Thyroid gland (tissue), 4 donors: ENCODE measurements around the gene SMIM14. TPM values are rescaled to one million over a fixed set of nuclear protein-coding genes. Genes with fewer than 3 reads are reported as not detected.

ENCODE experiments used
- DNase-seq, 2 donors: peaks; one replicate each; pipeline ENCODE4 v3.0.0-alpha.2; 2019
- H3K27ac ChIP-seq, 3 donors: fragments of 200-600 bp; sonication (generic); 1 replicate in 2 of 3; 2 replicates in 1 of 3; pipeline ENCODE4 v1.5.1; 2016 to 2019; ENCODE audit warnings: mild to moderate bottlenecking in 1 of 3, moderate library complexity in 1 of 3
- H3K27me3 ChIP-seq: fragments of 200-600 bp; sonication (generic); one replicate; pipeline ENCODE4 v1.5.1; 2019
- H3K36me3 ChIP-seq, 2 donors: fragments of 200-600 bp; sonication (generic); one replicate each; pipeline ENCODE4 v1.5.1; 2016 to 2019
- H3K4me1 ChIP-seq, 2 donors: fragments of 200-600 bp; sonication (generic); one replicate each; pipeline ENCODE4 v1.5.1; 2017 to 2019
- H3K4me3 ChIP-seq, 3 donors: fragments of 200-600 bp; sonication (generic); replicated peaks in 1 of 3; 1 replicate in 2 of 3; 2 replicates in 1 of 3; pipeline ENCODE4 v1.5.1; 2016; ENCODE audit warnings: mild to moderate bottlenecking in 1 of 3
- H3K9me3 ChIP-seq: fragments of 200-600 bp; sonication (generic); one replicate; pipeline ENCODE4 v1.5.1; 2017
- CTCF ChIP-seq, 6 experiments: fragments of 200-600 bp in 3 of 6; fragments of 450-650 bp in 3 of 6; sonication (generic) in 3 of 6; IDR thresholded peaks; one replicate each; pipeline ENCODE4 v1.5.1; 2016 to 2019; ENCODE audit warnings: antibody characterized with exemption in 6 of 6, mild to moderate bottlenecking in 2 of 6, inconsistent platforms in 1 of 6, moderate library complexity in 1 of 6
- POLR2A ChIP-seq, 2 donors: fragments of 450-650 bp; IDR thresholded peaks; one replicate each; pipeline ENCODE4 v1.6.1; 2017; ENCODE audit warnings: antibody characterized with exemption in 2 of 2, mild to moderate bottlenecking in 2 of 2, moderate library complexity in 1 of 2
- WGBS, 2 donors: methylation state at CpG; one replicate each; pipeline ENCODE4 v1.1.5; 2017; 5-methylcytosine and 5-hydroxymethylcytosine counted together
- intact Hi-C: fragments of 100-400 bp; cut with DNase I; formaldehyde crosslinking; loops from one replicate; pipeline ENCODE4 v1.15.1; 2023
- small RNA-seq: library from RNA; depleted of rRNA; stranded (forward); fragments of <200 nt; gene quantifications from one replicate; pipeline ENCODE3, GENCODE V24; 2016
- total RNA-seq, 4 donors: library from RNA; depleted of rRNA; stranded (reverse); fragments of >200 nt; gene quantifications; one replicate each; pipeline ENCODE4 v1.2.3, GENCODE V29; 2016

Gene SMIM14
- total RNA-seq, 4 donors from 2014 or later: 52.1 to 72.3 (median 59.2) TPM

- Histone ChIP-seq H3K9me3 (no peaks in the 10 kb centered on the region), H3K4me3 (no peak overlapping the region), H3K27ac (no peak overlapping the region), H3K36me3 (peaks cover 14 to 24% of the 10 kb centered on the region in 2 donors), H3K4me1 (no peaks in the 10 kb centered on the region), H3K27me3 (no peaks in the 10 kb centered on the region)
- intact Hi-C loops: no loop called here
- TF ChIP-seq CTCF (IDR thresholded peaks at IDR 0.05) (no peak), POLR2A (IDR thresholded peaks at IDR 0.05) (no peak)
- no peak for DNase-seq
Observed at GRCh38 chr4:39498727-39499020, 140.0 kb downstream of the SMIM14 start.

GRCh38 chr4:39497909-39498726 is 140.5 kb downstream of the SMIM14 start:
- 91 to 93% methylated on average over 1 of the region's 1 CpG for WGBS, 2 donors

More at GRCh38 chr4:39497909-39498726, 140.5 kb downstream of the SMIM14 start:
- Histone ChIP-seq H3K27me3 (no peaks in the 10 kb centered on the region), H3K27ac (no peak overlapping the region), H3K4me3 (no peak overlapping the region), H3K9me3 (no peaks in the 10 kb centered on the region), H3K36me3 (peaks cover 9 to 18% of the 10 kb centered on the region in 2 donors), H3K4me1 (no peaks in the 10 kb centered on the region)
- no peak for DNase-seq
- TF ChIP-seq POLR2A (IDR thresholded peaks at IDR 0.05) (no peak), CTCF (IDR thresholded peaks at IDR 0.05) (no peak)
- intact Hi-C loops: no loop called here

Small RNAs within 50 kb of the gene (small RNA-seq; reads per million reads assigned to genes)
- gene RNU7-11P: not detected

Other genes with a start within 250 kb of the SMIM14 start
- under 1 TPM in 2 of 4 donors, not detected in 2; 0.20 to 0.27 TPM for gene KLB, start 231.9 kb downstream of the SMIM14 start, total RNA-seq
- 1,000 to 10,000 TPM; 1,178 to 4,608 (median 3,940) TPM for gene RPL9, start 179.9 kb downstream of the SMIM14 start, total RNA-seq
- 10 to 100 TPM; 10.7 to 18.9 (median 15.5) TPM for gene LIAS, start 179.8 kb downstream of the SMIM14 start, total RNA-seq
- gene UGDH, start 111.4 kb downstream of the SMIM14 start, total RNA-seq: 10 to 100 TPM; 40.1 to 58.7 (median 48.1) TPM
- 10 to 100 TPM; 27.1 to 48.5 (median 32.3) TPM for gene UBE2K, start 59.3 kb upstream of the SMIM14 start, total RNA-seq